Progenitor cell of endocrine pancreas (in vitro differentiated cells): Measurements from ENCODE around the gene ADGRL3. TPM values are rescaled to one million over a fixed set of nuclear protein-coding genes. Genes with fewer than 3 reads are reported as not detected.
A peak's percentile ranks its signal among the peaks of the same experiment; 100 is the strongest.

ENCODE experiments used
- DNase-seq: peaks from one replicate; pipeline ENCODE4 v3.0.0; 2021; ENCODE audit warnings: low spot score; ENCODE audit not compliant: unreplicated experiment
- H3K27ac Mint-ChIP-seq: 2 replicates; pipeline ENCODE4 v1.8.0; 2021; ENCODE audit warnings: mild to moderate bottlenecking, moderate library complexity, mixed read lengths
- H3K27me3 Mint-ChIP-seq: 2 replicates; pipeline ENCODE4 v1.8.0; 2021; ENCODE audit warnings: mixed read lengths
- H3K36me3 Mint-ChIP-seq: 2 replicates; pipeline ENCODE4 v1.8.0; 2022; ENCODE audit warnings: mixed read lengths; ENCODE audit not compliant: insufficient read depth
- H3K4me1 Mint-ChIP-seq: 2 replicates; pipeline ENCODE4 v1.8.0; 2021; ENCODE audit warnings: low read depth, mixed read lengths
- H3K4me3 Mint-ChIP-seq: 2 replicates; pipeline ENCODE4 v1.8.0; 2021; ENCODE audit warnings: low read depth, mild to moderate bottlenecking, moderate library complexity, mixed read lengths
- H3K9me3 Mint-ChIP-seq: 2 replicates; pipeline ENCODE4 v1.8.0; 2021; ENCODE audit warnings: low read depth, mixed read lengths
- CTCF ChIP-seq: fragments of 200-600 bp; sonication (generic); IDR thresholded peaks from one replicate; pipeline ENCODE4 v1.5.0; 2021; ENCODE audit warnings: antibody characterized with exemption, mild to moderate bottlenecking; ENCODE audit not compliant: unreplicated experiment
- total RNA-seq: library from RNA; stranded (reverse); gene quantifications from 2 replicates; pipeline ENCODE4 v1.2.1, GENCODE V29; 2021

The ADGRL3 gene
- total RNA-seq, 1 donor from 2014 or later: 5.6 TPM

- Mint-ChIP-seq H3K9me3 (peaks cover 15% of the 10 kb centered on the region), H3K27me3 (no peaks in the 10 kb centered on the region), H3K4me3 (no peak overlapping the region), H3K4me1 (peaks cover 5% of the 10 kb centered on the region), H3K27ac (peak overlapping the region; percentile 57), H3K36me3 (peaks cover 2% of the 10 kb centered on the region)
- no peak for DNase-seq
- TF ChIP-seq CTCF: no peak
Measured at GRCh38 chr4:61373901-61374440, 173.8 kb downstream of the ADGRL3 start.

GRCh38 chr4:61374447-61374891 lies 174.3 kb downstream of the ADGRL3 start:
- Mint-ChIP-seq H3K4me3 (no peak overlapping the region), H3K4me1 (peaks cover 5% of the 10 kb centered on the region), H3K9me3 (peaks cover 15% of the 10 kb centered on the region), H3K36me3 (peaks cover 2% of the 10 kb centered on the region), H3K27ac (peak overlapping the region; percentile 57), H3K27me3 (no peaks in the 10 kb centered on the region)
- no peak for DNase-seq
- TF ChIP-seq CTCF: no peak

- no peaks in the 10 kb centered on the region for H3K27me3 Mint-ChIP-seq
Measured at GRCh38 chr4:61375301-61375700, 175.2 kb downstream of the ADGRL3 start.

GRCh38 chr4:61376301-61376700 lies 176.2 kb downstream of the ADGRL3 start:
- DNase-seq: no peak
- peaks cover 15% of the 10 kb centered on the region for H3K9me3 Mint-ChIP-seq
- H3K27me3 Mint-ChIP-seq: no peaks in the 10 kb centered on the region
- H3K4me1 Mint-ChIP-seq: peaks cover 5% of the 10 kb centered on the region
- no peak for TF ChIP-seq CTCF
- no peak overlapping the region for H3K4me3 Mint-ChIP-seq
- peaks cover 2% of the 10 kb centered on the region for H3K36me3 Mint-ChIP-seq
- H3K27ac Mint-ChIP-seq: no peak overlapping the region

More at GRCh38 chr4:61375301-61375700, 175.2 kb downstream of the ADGRL3 start:
- Mint-ChIP-seq H3K36me3 (peaks cover 2% of the 10 kb centered on the region), H3K9me3 (peaks cover 15% of the 10 kb centered on the region), H3K27ac (no peak overlapping the region), H3K4me3 (no peak overlapping the region), H3K4me1 (peaks cover 5% of the 10 kb centered on the region)
- TF ChIP-seq CTCF: no peak
- no peak for DNase-seq

- Mint-ChIP-seq H3K9me3 (peaks cover 12% of the 10 kb centered on the region), H3K27ac (no peak overlapping the region), H3K27me3 (no peaks in the 10 kb centered on the region), H3K4me1 (peaks cover 2% of the 10 kb centered on the region), H3K4me3 (no peak overlapping the region), H3K36me3 (peaks cover 2% of the 10 kb centered on the region)
- TF ChIP-seq CTCF: no peak
- no peak for DNase-seq
Measured at GRCh38 chr4:61379406-61379805, 179.3 kb downstream of the ADGRL3 start.
